MM.1S (cell line): ENCODE measurements around the gene PCDHGA11.

Experiments
- DNase-seq: peaks from one replicate; pipeline ENCODE4 v3.0.0-alpha.2; 2015
- H2AFZ ChIP-seq: fragments of 300-600 bp; sonication (generic); 2 replicates; pipeline ENCODE4 v1.6.0; 2016; ENCODE audit warnings: antibody characterized with exemption, low read length
- H3F3A ChIP-seq: fragments of 300-600 bp; sonication (generic); 2 replicates; pipeline ENCODE4 v1.6.1; 2016; ENCODE audit warnings: mild to moderate bottlenecking, antibody characterized with exemption, low read length, moderate library complexity, mixed read lengths; ENCODE audit not compliant: insufficient read depth
- H3K27ac ChIP-seq: fragments of 300-600 bp; sonication (generic); 2 replicates; pipeline ENCODE4 v1.5.1; 2016; ENCODE audit warnings: mild to moderate bottlenecking, low read length
- H3K27me3 ChIP-seq: fragments of 300-600 bp; sonication (generic); replicated peaks from 2 replicates; pipeline ENCODE4 v1.6.0; 2016; ENCODE audit warnings: low read length; ENCODE audit not compliant: insufficient read depth
- H3K36me3 ChIP-seq: fragments of 300-600 bp; sonication (generic); replicated peaks from 2 replicates; pipeline ENCODE4 v1.6.1; 2016; ENCODE audit warnings: mild to moderate bottlenecking, low read length, mixed read lengths; ENCODE audit not compliant: insufficient read depth
- H3K4me1 ChIP-seq: fragments of 300-600 bp; sonication (generic); 2 replicates; pipeline ENCODE4 v1.6.1; 2016; ENCODE audit warnings: low read length, mixed read lengths
- H3K4me2 ChIP-seq: fragments of 300-600 bp; sonication (generic); 2 replicates; pipeline ENCODE4 v1.6.0; 2016; ENCODE audit warnings: low read depth, low read length
- H3K4me3 ChIP-seq: fragments of 300-600 bp; sonication (generic); 2 replicates; pipeline ENCODE4 v1.5.1; 2016; ENCODE audit warnings: low read length, mixed read lengths
- H3K79me2 ChIP-seq: fragments of 300-600 bp; sonication (generic); 2 replicates; pipeline ENCODE4 v1.6.1; 2016; ENCODE audit warnings: mixed run types, low read length, mixed read lengths
- H3K9ac ChIP-seq: fragments of 300-600 bp; sonication (generic); 2 replicates; pipeline ENCODE4 v1.6.1; 2016; ENCODE audit warnings: low read length, mixed read lengths
- H3K9me2 ChIP-seq: fragments of 300-600 bp; sonication (generic); replicated peaks from 2 replicates; pipeline ENCODE4 v1.6.1; 2016; ENCODE audit warnings: mild to moderate bottlenecking, low read length, mixed read lengths; ENCODE audit not compliant: insufficient read depth
- H3K9me3 ChIP-seq: fragments of 300-600 bp; sonication (generic); replicated peaks from 2 replicates; pipeline ENCODE4 v1.6.1; 2016; ENCODE audit warnings: mild to moderate bottlenecking, low read length, mixed read lengths; ENCODE audit not compliant: insufficient read depth
- H4K20me1 ChIP-seq: fragments of 300-600 bp; sonication (generic); 2 replicates; pipeline ENCODE4 v1.6.1; 2016; ENCODE audit warnings: mild to moderate bottlenecking, low read length, moderate library complexity, mixed read lengths; ENCODE audit not compliant: insufficient read depth
- EZH2 ChIP-seq: fragments of 300-600 bp; sonication (generic); optimal IDR thresholded peaks from 2 replicates; pipeline ENCODE3; 2017; ENCODE audit warnings: low read depth, mild to moderate bottlenecking, antibody characterized with exemption, low read length, mixed read lengths
- EZH2phosphoT487 ChIP-seq: fragments of 300-600 bp; sonication (generic); IDR thresholded peaks from 2 replicates; pipeline ENCODE4 v1.6.1; 2018; ENCODE audit warnings: antibody characterized with exemption, low read length
- TF ChIP-seq, protein P1 (sequence below): fragments of 300-600 bp; sonication (generic); IDR thresholded peaks from 2 replicates; pipeline ENCODE4 v1.5.1; 2016; ENCODE audit warnings: antibody characterized with exemption, low read length, mixed read lengths

The PCDHGA11 gene

DNA sequence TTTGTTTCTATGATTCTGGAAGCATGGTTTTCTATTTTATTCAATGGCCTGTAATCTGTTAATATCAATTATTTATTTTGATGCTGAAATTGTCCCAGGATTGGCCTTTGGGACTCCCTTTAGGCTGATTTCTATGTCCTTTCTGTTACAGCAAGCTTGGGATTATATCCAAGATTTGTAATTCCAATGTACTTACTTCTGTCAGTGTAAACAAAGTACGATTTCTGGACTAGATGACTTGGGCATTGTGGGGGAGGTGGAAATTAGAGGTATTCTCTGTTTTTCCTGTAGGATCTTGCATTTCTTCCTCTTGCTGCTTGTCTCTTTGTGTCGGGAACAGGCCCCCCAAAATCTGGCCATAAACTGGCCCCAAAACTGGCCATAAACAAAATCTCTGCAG lies 13.2 kb downstream of the PCDHGA11 start:
- H3K9me3 ChIP-seq, result no peaks in the 10 kb centered on the region
- H3F3A ChIP-seq, result no peaks in the 10 kb centered on the region
- no peaks in the 10 kb centered on the region for H3K9me2 ChIP-seq
- H2AFZ ChIP-seq, result no peak overlapping the region
- DNase-seq, result no peak
- H3K9ac ChIP-seq, result no peak overlapping the region
- H3K4me3 ChIP-seq, result no peak overlapping the region
- TF ChIP-seq, protein P1, sequence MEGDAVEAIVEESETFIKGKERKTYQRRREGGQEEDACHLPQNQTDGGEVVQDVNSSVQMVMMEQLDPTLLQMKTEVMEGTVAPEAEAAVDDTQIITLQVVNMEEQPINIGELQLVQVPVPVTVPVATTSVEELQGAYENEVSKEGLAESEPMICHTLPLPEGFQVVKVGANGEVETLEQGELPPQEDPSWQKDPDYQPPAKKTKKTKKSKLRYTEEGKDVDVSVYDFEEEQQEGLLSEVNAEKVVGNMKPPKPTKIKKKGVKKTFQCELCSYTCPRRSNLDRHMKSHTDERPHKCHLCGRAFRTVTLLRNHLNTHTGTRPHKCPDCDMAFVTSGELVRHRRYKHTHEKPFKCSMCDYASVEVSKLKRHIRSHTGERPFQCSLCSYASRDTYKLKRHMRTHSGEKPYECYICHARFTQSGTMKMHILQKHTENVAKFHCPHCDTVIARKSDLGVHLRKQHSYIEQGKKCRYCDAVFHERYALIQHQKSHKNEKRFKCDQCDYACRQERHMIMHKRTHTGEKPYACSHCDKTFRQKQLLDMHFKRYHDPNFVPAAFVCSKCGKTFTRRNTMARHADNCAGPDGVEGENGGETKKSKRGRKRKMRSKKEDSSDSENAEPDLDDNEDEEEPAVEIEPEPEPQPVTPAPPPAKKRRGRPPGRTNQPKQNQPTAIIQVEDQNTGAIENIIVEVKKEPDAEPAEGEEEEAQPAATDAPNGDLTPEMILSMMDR, result no peak
- TF ChIP-seq EZH2, result no peak
- TF ChIP-seq EZH2phosphoT487, result no peak
- H3K4me2 ChIP-seq, result no peak overlapping the region
- H3K36me3 ChIP-seq, result no peaks in the 10 kb centered on the region
- no peaks in the 10 kb centered on the region; the same call in 1 of the 2 replicates for H3K27me3 ChIP-seq
- H3K27ac ChIP-seq, result no peak overlapping the region
- no peaks in the 10 kb centered on the region for H4K20me1 ChIP-seq
- H3K79me2 ChIP-seq, result no peaks in the 10 kb centered on the region
- H3K4me1 ChIP-seq, result no peaks in the 10 kb centered on the region

DNA sequence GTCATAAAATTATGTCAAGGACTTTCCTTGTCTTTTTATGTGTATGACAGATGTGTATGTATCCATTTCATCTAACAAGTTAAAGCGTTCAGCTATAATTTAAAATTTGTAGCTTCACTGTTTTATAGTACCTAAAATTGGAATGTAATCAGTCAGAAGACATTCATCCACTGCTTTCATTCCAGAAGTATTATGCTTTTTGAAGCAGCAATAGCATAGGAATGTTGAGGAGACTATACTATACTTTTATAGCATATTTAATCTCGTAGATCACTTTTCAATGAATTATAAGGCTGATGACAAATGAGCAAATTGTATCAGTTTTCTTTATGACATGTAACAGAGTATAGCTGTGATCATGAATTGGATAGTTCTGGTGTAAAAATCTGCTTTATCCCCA lies 16.4 kb downstream of the PCDHGA11 start:
- DNase-seq, result no peak
- no peaks in the 10 kb centered on the region for H3K9me3 ChIP-seq
- no peaks in the 10 kb centered on the region for H3K4me1 ChIP-seq
- no peaks in the 10 kb centered on the region for H3F3A ChIP-seq
- no peaks in the 10 kb centered on the region; the same call in 1 of the 2 replicates for H3K27me3 ChIP-seq
- no peak overlapping the region for H3K4me2 ChIP-seq
- no peaks in the 10 kb centered on the region for H3K9me2 ChIP-seq
- H4K20me1 ChIP-seq, result no peaks in the 10 kb centered on the region
- no peak overlapping the region for H2AFZ ChIP-seq
- no peaks in the 10 kb centered on the region for H3K79me2 ChIP-seq
- H3K9ac ChIP-seq, result no peak overlapping the region
- no peaks in the 10 kb centered on the region for H3K36me3 ChIP-seq
- H3K27ac ChIP-seq, result no peak overlapping the region
- no peak overlapping the region for H3K4me3 ChIP-seq
- TF ChIP-seq EZH2phosphoT487, result no peak
- TF ChIP-seq, protein P1, result no peak
- no peak for TF ChIP-seq EZH2

- H3K9ac ChIP-seq, result no peak overlapping the region
- H3K9me3 ChIP-seq, result no peaks in the 10 kb centered on the region
- TF ChIP-seq, protein P1, result no peak
- TF ChIP-seq EZH2phosphoT487, result no peak
- no peak for TF ChIP-seq EZH2
- H3K9me2 ChIP-seq, result no peaks in the 10 kb centered on the region
- no peaks in the 10 kb centered on the region for H3F3A ChIP-seq
- no peak overlapping the region for H3K27ac ChIP-seq
- H3K4me3 ChIP-seq, result no peak overlapping the region
- no peak overlapping the region for H3K4me2 ChIP-seq
- H4K20me1 ChIP-seq, result no peaks in the 10 kb centered on the region
- no peaks in the 10 kb centered on the region for H3K36me3 ChIP-seq
- H3K27me3 ChIP-seq, result no peaks in the 10 kb centered on the region; the same call in 1 of the 2 replicates
- DNase-seq, result no peak
- no peaks in the 10 kb centered on the region for H3K4me1 ChIP-seq
- H2AFZ ChIP-seq, result no peak overlapping the region
- no peaks in the 10 kb centered on the region for H3K79me2 ChIP-seq
These were observed 18.7 kb downstream of the PCDHGA11 start for GRCh38 chr5:141439411-141440141.
